ENCODE results near the gene PXDN.

The PXDN gene

GRCh38 chr2:1584051-1584531, 160.2 kb downstream of the PXDN start:
- DNase-seq (ENCODE audit: low read depth, low spot score), result no peak

GRCh38 chr2:1582891-1583341, 161.4 kb downstream of the PXDN start:
- DNase-seq (ENCODE audit: low read depth, low spot score), result no peak

GRCh38 chr2:1581965-1582625, 162.2 kb downstream of the PXDN start:
- DNase-seq (ENCODE audit: low read depth, low spot score), result no peak

Measured in activated CD4-positive, CD25-positive, alpha-beta regulatory T cell treated with anti-CD3 and anti-CD28 coated beads, Interleukin-2, amount 50 U/mL, for 16 hours (primary cell).